Stomach (tissue), 9 donors: ENCODE data around the gene KIFC3. TPM values are rescaled to one million over a fixed set of nuclear protein-coding genes. Genes with fewer than 3 reads are reported as not detected.
A peak's percentile ranks its signal among the peaks of the same experiment; 100 is the strongest.

ENCODE experiments used
- DNase-seq, 2 donors: peaks; one replicate each; pipeline versions ENCODE4 v3.0.0 to v3.0.0-alpha.2; 2013 to 2019
- H3K27ac ChIP-seq, 5 donors: fragments of 200-600 bp in 4 of 5; sonication (generic) in 4 of 5; one replicate each; pipeline ENCODE4 v1.5.1; 2013 to 2019; ENCODE audit warnings: mild to moderate bottlenecking in 1 of 5, moderate library complexity in 1 of 5
- H3K27me3 ChIP-seq, 3 donors: fragments of 200-600 bp; sonication (generic); one replicate each; pipeline ENCODE4 v1.5.1; 2017 to 2019; ENCODE audit warnings: mixed run types in 1 of 3
- H3K36me3 ChIP-seq, 4 donors: fragments of 200-600 bp; sonication (generic); 1 replicate in 3 of 4; 2 replicates in 1 of 4; pipeline ENCODE4 v1.5.1; 2016 to 2019
- H3K4me1 ChIP-seq, 4 donors: fragments of 200-600 bp; sonication (generic); one replicate each; pipeline ENCODE4 v1.5.1; 2016 to 2019
- H3K4me3 ChIP-seq, 4 donors: fragments of 200-600 bp; sonication (generic) in 3 of 4; one replicate each; pipeline ENCODE4 v1.5.1; 2016 to 2019; ENCODE audit warnings: mild to moderate bottlenecking in 1 of 4
- H3K9me3 ChIP-seq, 4 donors: fragments of 200-600 bp; sonication (generic); one replicate each; pipeline ENCODE4 v1.5.1; 2016 to 2019
- EP300 ChIP-seq: sonication (generic); formaldehyde crosslinking; IDR thresholded peaks from one replicate; pipeline ENCODE4 v1.6.1; 2017; ENCODE audit warnings: antibody characterized with exemption
- POLR2A ChIP-seq, 4 donors: fragments of 450-650 bp; IDR thresholded peaks; one replicate each; pipeline ENCODE4 v1.6.1; 2016; ENCODE audit warnings: antibody characterized with exemption in 4 of 4, control low read depth in 2 of 4, mild to moderate bottlenecking in 1 of 4, moderate library complexity in 1 of 4
- POLR2AphosphoS5 ChIP-seq, 3 donors: sonication (generic); formaldehyde crosslinking; IDR thresholded peaks; one replicate each; pipeline ENCODE4 v1.6.1; 2016; ENCODE audit warnings: antibody characterized with exemption in 3 of 3
- WGBS, 5 donors: extraction: QIAGEN DNeasy Blood & Tissue Kit in 3 of 5; methylation state at CpG; one replicate each; pipeline versions ENCODE4 v1.1.5 to v1.1.7; 2013 to 2018; 5-methylcytosine and 5-hydroxymethylcytosine counted together
- intact Hi-C: fragments of 100-400 bp; cut with DNase I; formaldehyde crosslinking; loops from one replicate; pipeline ENCODE4 v1.15.1; 2023; ENCODE audit warnings: low total_unique reads
- polyA plus RNA-seq, 3 donors: library from polyadenylated mRNA; stranded (reverse); fragments of 200-250 nt; gene quantifications; one replicate each; pipeline ENCODE4 v1.2.3, GENCODE V29; 2013
- total RNA-seq, 5 donors: library from RNA; depleted of rRNA; stranded (reverse); fragments of >200 nt; gene quantifications; one replicate each; pipeline versions ENCODE4 v1.1.0 to v1.2.3, GENCODE V29; 2014 to 2016
- TF ChIP-seq, protein P1 (sequence below), 7 experiments: fragments of 450-650 bp in 4 of 7; fragments of 200-600 bp in 3 of 7; sonication (generic) in 3 of 7; IDR thresholded peaks; one replicate each; pipeline ENCODE4 v1.5.1; 2016 to 2019; ENCODE audit warnings: antibody characterized with exemption in 7 of 7, control low read depth in 2 of 7, mild to moderate bottlenecking in 1 of 7
- donor health status: healthy with polysubstance abuse.
- donor health status: Bipolar disorder and iron deficiency.
- donor health status: healthy.

The KIFC3 gene
- total and polyA plus RNA-seq, 8 donors: 2.3 to 249 (median 31.1) TPM

DNA sequence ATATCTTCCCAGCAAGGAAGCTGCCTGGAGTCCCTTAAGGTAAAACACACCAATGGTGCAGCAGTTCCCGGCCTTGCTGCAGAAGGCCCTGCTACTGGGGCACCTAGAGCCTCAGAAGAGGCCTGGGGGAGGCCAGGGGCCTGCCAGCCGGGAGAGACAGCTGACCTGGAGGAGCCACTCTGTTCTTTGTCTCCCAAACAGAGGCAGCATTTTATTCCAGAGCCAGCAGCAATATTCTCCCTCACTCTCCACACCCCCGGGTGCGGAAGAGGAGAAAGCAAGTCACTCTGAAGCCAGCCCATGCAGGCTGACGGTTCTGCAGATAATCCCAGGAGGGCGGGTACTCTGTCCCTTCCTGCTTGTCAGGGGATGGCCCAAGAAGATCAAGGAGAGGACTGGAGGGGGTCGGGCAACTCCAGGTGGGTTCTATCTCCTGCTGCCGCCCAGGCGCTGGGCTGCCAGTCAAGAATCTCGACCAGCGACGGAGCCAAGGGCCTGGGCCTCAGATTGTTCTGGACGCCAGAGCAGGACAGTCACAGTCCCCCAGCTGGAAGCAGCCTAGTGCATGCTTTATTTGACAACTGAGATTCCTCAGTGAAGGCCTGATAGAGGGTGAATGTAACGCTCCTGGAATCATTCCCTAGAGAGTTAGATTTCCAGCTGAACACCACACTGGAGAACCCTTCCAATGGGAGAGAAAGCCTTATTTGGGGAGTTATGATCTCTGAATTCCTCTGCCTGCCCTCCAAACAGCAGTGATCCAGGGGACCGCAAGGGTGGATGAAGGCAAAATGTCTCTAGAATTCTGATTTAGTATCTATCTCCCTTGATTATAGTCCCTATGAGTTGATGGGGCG, 1.1 kb upstream of the KIFC3 start:
- peak overlapping the region; percentile 39 to 89 (median 81) for H3K27ac ChIP-seq
- WGBS, 5 donors: 37 to 54% (median 40%) methylated on average over 15 to 16 of the region's 16 CpGs
- H3K27me3 ChIP-seq: no peaks in the 10 kb centered on the region
- H3K9me3 ChIP-seq: no peaks in the 10 kb centered on the region
- peak in 1 of 2 donors; percentile 47 for DNase-seq
- H3K4me1 ChIP-seq: peaks cover 60 to 85% (median 69%) of the 10 kb centered on the region in 4 donors
- intact Hi-C loops: no loop called here
- H3K4me3 ChIP-seq: peak overlapping the region in 2 of 4 donors; percentile 53 to 62
- TF ChIP-seq POLR2AphosphoS5 (IDR thresholded peaks at IDR 0.05) (no peak), EP300 (no peak), POLR2A (IDR thresholded peaks at IDR 0.05) (no peak)
- TF ChIP-seq, protein P1, sequence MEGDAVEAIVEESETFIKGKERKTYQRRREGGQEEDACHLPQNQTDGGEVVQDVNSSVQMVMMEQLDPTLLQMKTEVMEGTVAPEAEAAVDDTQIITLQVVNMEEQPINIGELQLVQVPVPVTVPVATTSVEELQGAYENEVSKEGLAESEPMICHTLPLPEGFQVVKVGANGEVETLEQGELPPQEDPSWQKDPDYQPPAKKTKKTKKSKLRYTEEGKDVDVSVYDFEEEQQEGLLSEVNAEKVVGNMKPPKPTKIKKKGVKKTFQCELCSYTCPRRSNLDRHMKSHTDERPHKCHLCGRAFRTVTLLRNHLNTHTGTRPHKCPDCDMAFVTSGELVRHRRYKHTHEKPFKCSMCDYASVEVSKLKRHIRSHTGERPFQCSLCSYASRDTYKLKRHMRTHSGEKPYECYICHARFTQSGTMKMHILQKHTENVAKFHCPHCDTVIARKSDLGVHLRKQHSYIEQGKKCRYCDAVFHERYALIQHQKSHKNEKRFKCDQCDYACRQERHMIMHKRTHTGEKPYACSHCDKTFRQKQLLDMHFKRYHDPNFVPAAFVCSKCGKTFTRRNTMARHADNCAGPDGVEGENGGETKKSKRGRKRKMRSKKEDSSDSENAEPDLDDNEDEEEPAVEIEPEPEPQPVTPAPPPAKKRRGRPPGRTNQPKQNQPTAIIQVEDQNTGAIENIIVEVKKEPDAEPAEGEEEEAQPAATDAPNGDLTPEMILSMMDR (IDR thresholded peaks at IDR 0.05): no peak
- no peaks in the 10 kb centered on the region for H3K36me3 ChIP-seq

DNA sequence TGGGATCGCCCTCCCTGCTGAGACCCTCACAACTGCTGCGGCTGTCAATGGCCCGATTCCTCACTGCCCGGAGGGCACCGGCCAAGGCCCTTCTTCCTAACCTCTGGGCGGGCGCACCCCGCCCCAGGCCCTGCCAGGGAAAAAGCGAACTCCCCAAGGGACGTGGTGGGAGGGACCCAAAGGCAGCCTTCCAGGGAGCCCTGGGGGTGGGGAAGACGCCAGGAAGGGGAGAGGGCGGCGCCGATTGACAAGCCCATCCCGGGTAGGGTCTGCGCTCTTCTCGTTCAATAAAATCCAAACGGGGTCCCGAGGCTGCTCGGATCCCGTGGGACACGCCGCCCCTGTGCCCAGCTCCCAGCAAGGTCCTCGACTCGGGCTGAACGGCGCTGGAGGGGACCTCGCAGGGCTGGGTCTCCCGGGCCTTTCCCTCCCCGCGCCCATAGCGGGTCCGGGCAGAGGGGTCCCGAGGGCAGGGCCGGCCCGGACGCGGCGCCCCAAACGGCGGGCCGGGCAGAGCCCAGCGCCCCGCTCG, 416 bp downstream of the KIFC3 start:
- H3K9me3 ChIP-seq: no peaks in the 10 kb centered on the region
- intact Hi-C loops: no loop called here
- peak; percentile 36 to 62 for DNase-seq
- peak overlapping the region; percentile 39 to 89 (median 88) for H3K27ac ChIP-seq
- peaks cover 0 to 14% (median 10%) of the 10 kb centered on the region in 4 donors for H3K36me3 ChIP-seq
- no peaks in the 10 kb centered on the region for H3K27me3 ChIP-seq
- TF ChIP-seq, protein P1 (IDR thresholded peaks at IDR 0.05): no peak
- H3K4me1 ChIP-seq: peaks cover 55 to 78% (median 70%) of the 10 kb centered on the region in 4 donors
- H3K4me3 ChIP-seq: peak overlapping the region; percentile 53 to 63 (median 58)
- 3 to 27% (median 5%) methylated on average over 10 to 45 of the region's 45 CpGs for WGBS, 5 donors

DNA sequence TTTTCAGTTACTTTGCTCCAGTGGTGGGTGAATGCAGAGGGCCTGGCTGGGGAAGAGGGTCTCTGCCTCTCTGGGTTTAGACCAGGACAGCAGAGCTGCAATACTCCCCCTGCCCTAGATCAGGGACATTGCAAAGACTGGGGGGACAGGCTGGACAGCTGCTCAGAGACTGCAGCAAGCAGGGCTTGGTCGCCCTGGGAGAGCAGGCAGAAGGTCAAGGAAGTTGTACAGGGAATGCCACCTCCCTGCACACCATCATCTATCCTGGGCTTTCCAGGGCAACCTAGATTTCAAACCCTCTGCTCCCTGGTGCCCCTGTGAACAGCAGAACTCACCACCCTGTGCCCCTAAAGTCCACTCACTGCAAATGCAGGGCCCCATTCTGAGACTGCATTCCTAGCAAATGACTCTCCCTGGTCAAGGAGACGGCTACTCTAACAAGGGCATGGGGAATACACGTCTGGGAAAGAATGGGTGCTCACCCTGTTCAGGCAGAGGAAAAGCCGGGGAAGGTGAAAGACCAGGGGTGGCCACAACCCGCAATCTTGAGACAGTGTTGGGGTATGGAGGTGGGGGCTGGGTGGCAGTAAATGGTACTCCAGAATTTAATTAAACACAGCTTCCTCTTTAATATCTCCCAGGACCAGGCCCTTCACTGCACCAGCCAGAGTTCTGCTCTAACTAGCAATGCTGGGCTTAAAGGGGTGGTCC, 1.0 kb downstream of the KIFC3 start:
- H3K36me3 ChIP-seq: peaks cover 0 to 21% (median 10%) of the 10 kb centered on the region in 4 donors
- H3K27ac ChIP-seq: peak overlapping the region; percentile 39 to 89 (median 88)
- peaks cover 55 to 79% (median 73%) of the 10 kb centered on the region in 4 donors for H3K4me1 ChIP-seq
- intact Hi-C loops: no loop called here
- no peaks in the 10 kb centered on the region for H3K27me3 ChIP-seq
- H3K4me3 ChIP-seq: peak overlapping the region; percentile 53 to 63 (median 58)
- TF ChIP-seq, protein P1 (IDR thresholded peaks at IDR 0.05): no peak
- TF ChIP-seq EP300 (no peak), POLR2AphosphoS5 (IDR thresholded peaks at IDR 0.05) (peak in 1 of 3 donors; percentile 22), POLR2A (IDR thresholded peaks at IDR 0.05) (no peak)
- H3K9me3 ChIP-seq: no peaks in the 10 kb centered on the region
- DNase-seq: peak in 1 of 2 donors; percentile 65
- 15 to 37% (median 18%) methylated on average over 5 of the region's 5 CpGs for WGBS, 5 donors
